AG04449 (cell line): ENCODE results near the gene FBXL16.
A peak's percentile ranks its signal among the peaks of the same experiment; 100 is the strongest.

Experiments used
- CTCF ChIA-PET: fragments of 350-600 bp; formaldehyde crosslinking; extraction: SDS; loops from one replicate; lab custom pipeline; 2021; ENCODE audit warnings: antibody characterized with exemption; lab: Yijun Ruan, JAX
- POLR2A ChIA-PET: fragments of 400-600, 350-600 bp; formaldehyde crosslinking; extraction: SDS; loops from one replicate; lab custom pipeline; 2020; ENCODE audit warnings: antibody characterized with exemption, inconsistent platforms; lab: Yijun Ruan, JAX
- DNase-seq: peaks from one replicate; pipeline ENCODE4 v3.0.0-alpha.2; 2010; ENCODE audit warnings: low read depth, low spot score
- H3K4me3 ChIP-seq: 2 replicates; pipeline ENCODE4 v1.5.1; 2011; ENCODE audit warnings: low read depth, mild to moderate bottlenecking, control low read depth, low read length
- TF ChIP-seq, protein P1 (sequence below): IDR thresholded peaks from one replicate; pipeline ENCODE4 v1.5.1; 2011; ENCODE audit warnings: mild to moderate bottlenecking, moderate library complexity, low read length, control low read depth, inconsistent platforms; ENCODE audit not compliant: insufficient read depth; ENCODE audit errors: missing control alignments

FBXL16 gene

DNA sequence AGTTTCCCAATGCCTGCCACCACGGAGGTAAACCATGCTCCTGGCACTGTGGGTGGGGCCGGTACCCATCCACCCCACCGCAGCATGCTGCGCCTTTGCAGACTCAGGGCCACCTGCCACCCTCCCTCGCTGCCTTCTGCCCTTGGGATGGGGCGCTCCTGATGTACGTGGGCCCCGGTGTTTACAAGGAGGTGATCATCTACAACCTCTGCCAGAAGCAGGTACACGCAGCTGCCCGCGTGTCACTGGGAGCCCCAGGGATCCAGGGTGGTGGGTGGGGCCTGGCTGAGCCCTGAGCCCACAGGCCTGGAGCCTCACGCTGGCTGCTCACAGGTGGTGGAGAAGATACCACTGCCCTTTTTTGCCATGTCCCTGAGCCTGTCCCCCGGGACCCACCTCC lies 39.0 kb downstream of the FBXL16 start:
- H3K4me3 ChIP-seq, result no peak overlapping the region
- TF ChIP-seq, protein P1, sequence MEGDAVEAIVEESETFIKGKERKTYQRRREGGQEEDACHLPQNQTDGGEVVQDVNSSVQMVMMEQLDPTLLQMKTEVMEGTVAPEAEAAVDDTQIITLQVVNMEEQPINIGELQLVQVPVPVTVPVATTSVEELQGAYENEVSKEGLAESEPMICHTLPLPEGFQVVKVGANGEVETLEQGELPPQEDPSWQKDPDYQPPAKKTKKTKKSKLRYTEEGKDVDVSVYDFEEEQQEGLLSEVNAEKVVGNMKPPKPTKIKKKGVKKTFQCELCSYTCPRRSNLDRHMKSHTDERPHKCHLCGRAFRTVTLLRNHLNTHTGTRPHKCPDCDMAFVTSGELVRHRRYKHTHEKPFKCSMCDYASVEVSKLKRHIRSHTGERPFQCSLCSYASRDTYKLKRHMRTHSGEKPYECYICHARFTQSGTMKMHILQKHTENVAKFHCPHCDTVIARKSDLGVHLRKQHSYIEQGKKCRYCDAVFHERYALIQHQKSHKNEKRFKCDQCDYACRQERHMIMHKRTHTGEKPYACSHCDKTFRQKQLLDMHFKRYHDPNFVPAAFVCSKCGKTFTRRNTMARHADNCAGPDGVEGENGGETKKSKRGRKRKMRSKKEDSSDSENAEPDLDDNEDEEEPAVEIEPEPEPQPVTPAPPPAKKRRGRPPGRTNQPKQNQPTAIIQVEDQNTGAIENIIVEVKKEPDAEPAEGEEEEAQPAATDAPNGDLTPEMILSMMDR, result no peak
- POLR2A ChIA-PET, result interaction anchor here (1.5 kb wide), 1 partner anchor 10 kb away, joined by 3 read pairs; no protein-coding TSS in a partner anchor
- no peak for DNase-seq
- CTCF ChIA-PET, result interaction anchor here (1.2 to 2.7 kb wide), 5 partner anchors 15 to 98 kb away, joined by 3 to 13 read pairs (median 8); no protein-coding TSS in a partner anchor

DNA sequence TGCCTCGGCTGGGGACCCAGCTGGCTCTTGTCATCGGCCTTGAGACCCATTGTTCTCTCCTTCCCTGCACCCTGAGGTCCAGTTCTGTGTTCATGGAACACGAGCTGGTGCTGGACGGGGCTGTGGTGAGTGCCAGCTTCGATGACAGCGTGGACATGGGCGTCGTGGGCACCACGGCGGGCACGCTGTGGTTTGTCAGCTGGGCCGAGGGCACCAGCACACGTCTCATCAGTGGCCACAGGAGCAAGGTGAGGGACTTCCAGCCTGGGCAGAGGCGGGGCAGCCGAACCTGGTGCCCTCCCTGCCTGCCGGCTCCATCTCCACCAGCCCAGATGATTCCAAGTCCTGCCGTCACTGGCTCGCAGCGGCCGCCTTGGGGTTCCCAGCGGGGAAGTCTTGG lies 43.0 kb downstream of the FBXL16 start:
- no peak for DNase-seq
- TF ChIP-seq, protein P1, result no peak
- ChIA-PET POLR2A (no interaction called here), CTCF (interaction anchor here (1.6 kb wide), 1 partner anchor 9 kb away, joined by 4 read pairs; no protein-coding TSS in a partner anchor)
- no peak overlapping the region for H3K4me3 ChIP-seq

DNA sequence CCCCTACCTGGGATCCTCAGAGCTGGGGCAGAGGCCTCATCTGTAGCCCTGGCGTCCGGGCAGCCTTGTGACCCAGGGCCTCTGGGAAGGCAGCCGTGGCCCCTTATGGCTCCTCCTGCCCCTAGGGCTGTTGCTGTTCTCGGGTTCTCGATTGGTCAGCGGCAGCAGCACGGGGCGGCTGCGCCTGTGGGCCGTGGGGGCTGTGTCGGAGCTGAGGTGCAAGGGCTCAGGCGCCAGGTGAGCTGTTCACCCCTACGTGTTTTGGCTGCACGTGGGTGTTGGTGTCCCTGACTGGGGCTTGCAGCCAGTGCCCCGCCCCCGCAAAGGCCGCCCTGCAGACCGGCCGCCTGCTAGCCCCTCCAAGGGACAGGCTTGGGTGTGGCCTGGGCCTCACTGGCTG lies 43.5 kb downstream of the FBXL16 start:
- H3K4me3 ChIP-seq, result no peak overlapping the region
- POLR2A ChIA-PET, result no interaction called here
- CTCF ChIA-PET, result interaction anchor here (1.0 to 1.8 kb wide), 5 partner anchors 9 to 135 kb away, joined by 3 to 9 read pairs (median 3); partner anchors contain the start of gene WDR90
- TF ChIP-seq, protein P1, result no peak
- no peak for DNase-seq

DNA sequence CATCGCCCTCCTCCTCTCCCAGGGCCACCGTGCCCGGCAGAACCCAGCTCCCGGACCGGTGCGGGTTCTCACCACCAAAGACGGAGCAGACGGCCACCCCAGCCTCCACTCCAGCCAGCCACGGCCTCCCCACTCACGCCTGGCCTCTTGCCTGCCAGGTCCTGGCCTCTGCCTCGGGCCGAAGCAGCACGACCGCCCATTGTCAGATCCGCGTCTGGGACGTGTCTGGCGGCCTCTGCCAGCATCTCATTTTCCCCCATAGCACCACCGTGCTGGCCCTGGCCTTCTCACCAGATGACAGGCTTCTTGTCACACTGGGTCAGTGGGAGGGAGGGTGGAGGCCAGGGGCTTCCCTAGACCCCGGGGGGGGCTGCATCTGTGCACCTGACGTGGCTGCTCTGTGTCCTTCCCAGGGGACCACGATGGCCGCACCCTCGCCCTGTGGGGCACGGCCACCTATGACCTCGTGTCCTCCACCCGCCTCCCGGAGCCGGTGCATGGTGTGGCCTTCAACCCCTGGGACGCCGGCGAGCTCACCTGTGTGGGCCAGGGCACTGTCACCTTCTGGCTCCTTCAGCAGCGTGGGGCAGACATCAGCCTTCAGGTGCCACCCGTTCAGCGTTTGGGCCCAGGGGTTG lies 44.3 kb downstream of the FBXL16 start:
- H3K4me3 ChIP-seq, result no peak overlapping the region
- TF ChIP-seq, protein P1, result no peak
- no peak for DNase-seq
- ChIA-PET POLR2A (no interaction called here), CTCF (interaction anchor here (1.0 to 1.8 kb wide), 5 partner anchors 10 to 135 kb away, joined by 3 to 9 read pairs (median 3); partner anchors contain the start of gene WDR90)

DNA sequence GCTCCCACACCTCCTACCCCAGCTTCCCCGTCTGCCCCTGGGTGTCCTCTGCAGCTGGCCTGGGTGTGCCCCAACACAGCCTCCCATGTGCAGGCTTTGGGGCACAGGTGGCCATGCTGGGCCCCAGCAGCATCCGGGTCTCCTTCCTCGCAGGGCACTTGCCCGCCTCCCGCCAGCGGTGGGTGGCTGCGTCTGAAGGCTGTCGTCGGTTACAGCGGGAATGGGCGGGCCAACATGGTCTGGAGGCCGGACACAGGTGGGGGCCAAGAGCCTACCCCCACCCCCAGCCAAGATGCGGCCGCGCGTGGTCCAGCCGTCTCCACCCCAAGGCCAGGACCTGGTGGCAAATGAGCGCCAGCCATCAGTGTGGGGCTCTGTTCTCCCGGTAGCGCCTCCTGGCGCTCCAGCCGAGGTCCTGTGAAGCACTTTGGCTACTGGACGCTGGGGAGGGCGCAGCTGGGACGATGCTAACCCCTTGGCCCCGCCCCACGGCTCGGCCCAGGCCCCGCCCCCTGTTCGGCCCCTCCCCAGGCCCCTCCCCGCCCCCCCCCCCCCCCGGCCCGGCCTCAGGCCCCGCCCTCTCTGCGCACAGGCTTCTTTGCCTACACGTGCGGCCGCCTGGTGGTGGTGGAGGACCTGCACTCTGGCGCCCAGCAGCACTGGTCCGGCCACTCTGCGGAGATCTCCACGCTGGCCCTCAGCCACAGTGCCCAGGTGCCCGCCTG lies 45.0 kb downstream of the FBXL16 start:
- DNase-seq, result no peak
- TF ChIP-seq, protein P1, result peak; percentile 66
- H3K4me3 ChIP-seq, result no peak overlapping the region
- ChIA-PET POLR2A (no interaction called here), CTCF (interaction anchor here (1.0 to 2.2 kb wide), 10 partner anchors 10 to 134 kb away, joined by 3 to 11 read pairs (median 4); partner anchors contain the start of gene WDR90)

DNA sequence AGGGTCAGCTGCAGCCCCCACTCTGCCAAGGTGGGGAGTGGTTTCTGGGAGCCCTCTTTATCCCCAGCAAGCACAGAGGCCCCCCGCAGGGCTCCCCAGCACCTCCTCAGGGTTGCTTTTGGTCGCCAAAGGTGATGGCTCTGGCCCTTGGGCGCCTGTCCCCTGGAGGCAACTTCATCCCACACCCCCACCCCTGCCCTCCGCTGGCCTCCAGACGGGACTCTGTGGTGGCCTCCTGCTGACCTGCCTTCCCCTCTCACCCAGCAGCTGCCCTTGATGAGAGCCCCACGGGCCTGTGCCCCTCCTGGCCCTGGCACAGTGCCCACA lies 45.5 kb downstream of the FBXL16 start:
- TF ChIP-seq, protein P1, result no peak

More for the DNA sequence above, 45.5 kb downstream of the FBXL16 start:
- ChIA-PET POLR2A (no interaction called here), CTCF (interaction anchor here (1.0 to 2.2 kb wide), 6 partner anchors 10 to 83 kb away, joined by 3 to 11 read pairs (median 4); partner anchors contain the start of gene WDR90)
- DNase-seq, result no peak
- H3K4me3 ChIP-seq, result no peak overlapping the region
